H1 (cell line): ENCODE results near the gene PIGBOS1.

Experiments used
- BCL11A ChIP-seq, 2 experiments: IDR thresholded peaks; one replicate each; pipeline ENCODE4 v1.6.1; 2011; ENCODE audit warnings: low read depth in 2 of 2, low read length in 2 of 2, mild to moderate bottlenecking in 2 of 2
- CREB1 ChIP-seq: IDR thresholded peaks from 2 replicates; pipeline ENCODE4 v1.6.1; 2012; ENCODE audit warnings: inconsistent platforms
- EGR1 ChIP-seq: IDR thresholded peaks from 2 replicates; pipeline ENCODE4 v1.6.1; 2011; ENCODE audit warnings: low read depth, low read length, borderline replicate concordance
- EP300 ChIP-seq, 2 experiments: IDR thresholded peaks; 1 replicate in 1 of 2; 2 replicates in 1 of 2; pipeline ENCODE4 v1.6.1; 2011 to 2012; ENCODE audit warnings: low read depth in 2 of 2, low read length in 2 of 2, mild to moderate bottlenecking in 2 of 2, borderline replicate concordance in 1 of 2, inconsistent platforms in 1 of 2, moderate library complexity in 1 of 2
- EZH2 ChIP-seq: fragments of 200-600 bp; sonication (generic); IDR thresholded peaks from 2 replicates; pipeline ENCODE4 v1.7.1; 2012; ENCODE audit warnings: low read depth, mild to moderate bottlenecking, moderate library complexity, low read length, inconsistent platforms; ENCODE audit not compliant: severe bottlenecking
- GTF2F1 ChIP-seq: IDR thresholded peaks from 2 replicates; pipeline ENCODE4 v1.6.1; 2012; ENCODE audit warnings: low read depth, low read length, improper control_type of control experiment, borderline replicate concordance
- POLR2A ChIP-seq, 2 experiments: IDR thresholded peaks; 1 replicate in 1 of 2; 2 replicates in 1 of 2; pipeline ENCODE4 v1.6.1; 2011; ENCODE audit warnings: low read depth in 2 of 2, low read length in 2 of 2, mild to moderate bottlenecking in 2 of 2; ENCODE audit errors: control extremely low read depth in 1 of 2
- POLR2AphosphoS5 ChIP-seq: IDR thresholded peaks from 2 replicates; pipeline ENCODE4 v1.6.1; 2011; ENCODE audit warnings: low read depth, low read length
- RAD21 ChIP-seq, 2 experiments: IDR thresholded peaks in 1 of 2; conservative IDR thresholded peaks in 1 of 2; 2 replicates each; pipeline ENCODE4 v1.6.1; 2011; ENCODE audit warnings: low read depth in 2 of 2, low read length in 2 of 2, improper control_type of control experiment in 1 of 2, inconsistent platforms in 1 of 2, mild to moderate bottlenecking in 1 of 2, moderate library complexity in 1 of 2
- RFX5 ChIP-seq: IDR thresholded peaks from 2 replicates; pipeline ENCODE4 v1.6.1; 2011; ENCODE audit warnings: low read depth, low read length, improper control_type of control experiment, borderline replicate concordance
- ZNF274 ChIP-seq: IDR thresholded peaks from 2 replicates; pipeline ENCODE4 v1.7.0; 2012; ENCODE audit warnings: low read length, borderline replicate concordance; ENCODE audit errors: extremely low read depth
- TF ChIP-seq, protein P1 (sequence below), 3 experiments: IDR thresholded peaks; 1 replicate in 2 of 3; 2 replicates in 1 of 3; pipeline versions ENCODE4 v1.5.1 to v1.6.1; 2011; ENCODE audit warnings: low read length in 3 of 3, mild to moderate bottlenecking in 3 of 3, inconsistent platforms in 2 of 3, low read depth in 1 of 3, moderate library complexity in 1 of 3; ENCODE audit not compliant: insufficient read depth in 1 of 3; ENCODE audit errors: control extremely low read depth in 1 of 3
- TF ChIP-seq, protein P2 (sequence below): IDR thresholded peaks from 2 replicates; pipeline ENCODE4 v1.6.1; 2012; ENCODE audit warnings: inconsistent platforms
- TF ChIP-seq, protein P3 (sequence below): IDR thresholded peaks from 2 replicates; pipeline ENCODE4 v1.6.1; 2011; ENCODE audit warnings: low read depth, mild to moderate bottlenecking, low read length; ENCODE audit not compliant: insufficient read depth

DNA sequence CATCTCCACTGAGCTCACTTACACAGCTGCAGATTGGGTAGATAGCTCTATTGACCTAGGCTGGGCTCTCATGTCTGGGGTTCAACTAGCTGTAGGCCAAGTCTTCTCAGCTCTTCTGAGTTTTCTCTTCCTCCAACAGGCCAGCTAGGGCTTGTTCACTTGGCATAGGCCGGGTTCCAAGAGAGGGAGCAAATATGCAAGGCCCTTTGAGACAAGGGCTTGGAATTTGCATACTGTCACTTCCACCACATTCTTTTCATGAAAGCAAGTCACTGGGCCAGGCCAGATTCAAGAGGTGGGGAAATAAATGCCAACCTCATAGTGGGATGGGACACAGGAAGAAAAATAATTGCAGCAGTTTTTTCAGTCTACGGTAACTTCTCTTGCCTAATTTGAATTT is 25.3 kb upstream of the PIGBOS1 start:
- TF ChIP-seq CREB1 (no peak), POLR2AphosphoS5 (no peak), RAD21 (IDR thresholded peaks at IDR 0.05 in 1 of 2, conservative IDR thresholded peaks at IDR 0.05 in 1 of 2; ENCODE audit: low read depth in 2 of 2, low read length in 2 of 2) (no peak), RFX5 (no peak), EP300 (IDR thresholded peaks at IDR 0.05; ENCODE audit: borderline replicate concordance in 1 of 2, low read depth in 2 of 2, low read length in 2 of 2) (no peak), GTF2F1 (no peak), BCL11A (IDR thresholded peaks at IDR 0.05; ENCODE audit: low read depth in 2 of 2, low read length in 2 of 2) (no peak), POLR2A (IDR thresholded peaks at IDR 0.05; ENCODE audit: control extremely low read depth in 1 of 2, low read depth in 2 of 2, low read length in 2 of 2) (no peak), EGR1 (no peak), ZNF274 (no peak), EZH2 (no peak)
- TF ChIP-seq, protein P1, sequence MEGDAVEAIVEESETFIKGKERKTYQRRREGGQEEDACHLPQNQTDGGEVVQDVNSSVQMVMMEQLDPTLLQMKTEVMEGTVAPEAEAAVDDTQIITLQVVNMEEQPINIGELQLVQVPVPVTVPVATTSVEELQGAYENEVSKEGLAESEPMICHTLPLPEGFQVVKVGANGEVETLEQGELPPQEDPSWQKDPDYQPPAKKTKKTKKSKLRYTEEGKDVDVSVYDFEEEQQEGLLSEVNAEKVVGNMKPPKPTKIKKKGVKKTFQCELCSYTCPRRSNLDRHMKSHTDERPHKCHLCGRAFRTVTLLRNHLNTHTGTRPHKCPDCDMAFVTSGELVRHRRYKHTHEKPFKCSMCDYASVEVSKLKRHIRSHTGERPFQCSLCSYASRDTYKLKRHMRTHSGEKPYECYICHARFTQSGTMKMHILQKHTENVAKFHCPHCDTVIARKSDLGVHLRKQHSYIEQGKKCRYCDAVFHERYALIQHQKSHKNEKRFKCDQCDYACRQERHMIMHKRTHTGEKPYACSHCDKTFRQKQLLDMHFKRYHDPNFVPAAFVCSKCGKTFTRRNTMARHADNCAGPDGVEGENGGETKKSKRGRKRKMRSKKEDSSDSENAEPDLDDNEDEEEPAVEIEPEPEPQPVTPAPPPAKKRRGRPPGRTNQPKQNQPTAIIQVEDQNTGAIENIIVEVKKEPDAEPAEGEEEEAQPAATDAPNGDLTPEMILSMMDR (IDR thresholded peaks at IDR 0.05; ENCODE audit: control extremely low read depth in 1 of 3, insufficient read depth in 1 of 3, low read depth in 1 of 3, low read length in 3 of 3) = no peak
- TF ChIP-seq, protein P2, sequence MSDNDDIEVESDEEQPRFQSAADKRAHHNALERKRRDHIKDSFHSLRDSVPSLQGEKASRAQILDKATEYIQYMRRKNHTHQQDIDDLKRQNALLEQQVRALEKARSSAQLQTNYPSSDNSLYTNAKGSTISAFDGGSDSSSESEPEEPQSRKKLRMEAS = no peak
- TF ChIP-seq, protein P3, sequence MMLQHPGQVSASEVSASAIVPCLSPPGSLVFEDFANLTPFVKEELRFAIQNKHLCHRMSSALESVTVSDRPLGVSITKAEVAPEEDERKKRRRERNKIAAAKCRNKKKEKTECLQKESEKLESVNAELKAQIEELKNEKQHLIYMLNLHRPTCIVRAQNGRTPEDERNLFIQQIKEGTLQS = no peak
